ENCODE results near the gene CENPP.

DNA sequence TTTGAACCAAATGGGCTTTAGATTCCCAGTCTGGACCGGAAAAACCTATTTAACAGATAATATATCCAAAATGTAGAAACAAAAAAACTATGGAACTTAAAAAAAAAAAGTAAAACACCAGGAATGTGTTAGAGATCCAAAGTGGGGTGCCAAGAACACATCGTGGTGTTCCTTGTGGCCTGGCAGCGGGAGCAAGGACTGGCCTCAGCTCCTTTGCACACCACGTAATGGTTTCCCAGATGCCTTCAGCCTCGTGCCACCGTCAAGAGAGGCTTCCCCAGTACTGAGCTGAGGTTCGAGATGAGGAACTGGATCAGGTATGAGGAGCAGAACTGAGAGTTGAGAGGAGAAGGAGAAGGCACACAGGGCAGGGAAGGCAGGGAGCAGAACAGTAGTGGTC is 153.0 kb downstream of the CENPP start:
- no peak for TF ChIP-seq EZH2 (IDR thresholded peaks at IDR 0.05; ENCODE audit: borderline replicate concordance, low read length)
- TF ChIP-seq, protein P1, sequence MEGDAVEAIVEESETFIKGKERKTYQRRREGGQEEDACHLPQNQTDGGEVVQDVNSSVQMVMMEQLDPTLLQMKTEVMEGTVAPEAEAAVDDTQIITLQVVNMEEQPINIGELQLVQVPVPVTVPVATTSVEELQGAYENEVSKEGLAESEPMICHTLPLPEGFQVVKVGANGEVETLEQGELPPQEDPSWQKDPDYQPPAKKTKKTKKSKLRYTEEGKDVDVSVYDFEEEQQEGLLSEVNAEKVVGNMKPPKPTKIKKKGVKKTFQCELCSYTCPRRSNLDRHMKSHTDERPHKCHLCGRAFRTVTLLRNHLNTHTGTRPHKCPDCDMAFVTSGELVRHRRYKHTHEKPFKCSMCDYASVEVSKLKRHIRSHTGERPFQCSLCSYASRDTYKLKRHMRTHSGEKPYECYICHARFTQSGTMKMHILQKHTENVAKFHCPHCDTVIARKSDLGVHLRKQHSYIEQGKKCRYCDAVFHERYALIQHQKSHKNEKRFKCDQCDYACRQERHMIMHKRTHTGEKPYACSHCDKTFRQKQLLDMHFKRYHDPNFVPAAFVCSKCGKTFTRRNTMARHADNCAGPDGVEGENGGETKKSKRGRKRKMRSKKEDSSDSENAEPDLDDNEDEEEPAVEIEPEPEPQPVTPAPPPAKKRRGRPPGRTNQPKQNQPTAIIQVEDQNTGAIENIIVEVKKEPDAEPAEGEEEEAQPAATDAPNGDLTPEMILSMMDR (IDR thresholded peaks at IDR 0.05; ENCODE audit: low read length) = no peak

Data from OCI-LY1 (cell line).